A673 (cell line): Measurements from ENCODE around the gene SLC6A12. TPM values are rescaled to one million over a fixed set of nuclear protein-coding genes. Genes with fewer than 3 reads are reported as not detected.

Experiments
- BruUV-seq: library from RNA; stranded (reverse); fragments of 400-500 nt; replicated peaks from 2 replicates; lab custom pipeline; 2021; lab: Mats Ljungman, UMichigan
- CTCF ChIA-PET: fragments of 300-600 bp; sonication (Branson Sonifier 250); formaldehyde crosslinking; loops from one replicate; lab custom pipeline; 2022; ENCODE audit warnings: antibody characterized with exemption; lab: Charles Lee
- POLR2A ChIA-PET: fragments of 300-600 bp; sonication (Branson Sonifier 250); formaldehyde crosslinking; loops from one replicate; lab custom pipeline; 2022; ENCODE audit warnings: antibody characterized with exemption; ENCODE audit not compliant: low non-redundant PET; lab: Charles Lee
- DNase-seq: peaks from one replicate; pipeline ENCODE4 v3.0.0-alpha.2; 2015; ENCODE audit warnings: low spot score
- H3K27ac ChIP-seq: fragments of 200-600 bp; sonication (generic); 2 replicates; pipeline ENCODE4 v1.5.1; 2016; ENCODE audit warnings: mixed run types, low read depth, mild to moderate bottlenecking, mixed read lengths, antibody characterized with exemption, low read length; ENCODE audit not compliant: poor library complexity, severe bottlenecking
- H3K27me3 ChIP-seq: fragments of 200-600 bp; sonication (generic); replicated peaks from 2 replicates; pipeline ENCODE4 v1.6.1; 2017; ENCODE audit warnings: mixed run types, low read depth, mild to moderate bottlenecking, mixed read lengths, antibody characterized with exemption, low read length; ENCODE audit not compliant: insufficient read depth, poor library complexity
- H3K36me3 ChIP-seq: fragments of 200-600 bp; sonication (generic); 2 replicates; pipeline ENCODE4 v1.6.1; 2016; ENCODE audit warnings: mixed run types, mild to moderate bottlenecking, mixed read lengths, antibody characterized with exemption, low read length; ENCODE audit not compliant: insufficient read depth, poor library complexity, severe bottlenecking
- H3K4me1 ChIP-seq: fragments of 200-600 bp; sonication (generic); 2 replicates; pipeline ENCODE4 v1.6.1; 2017; ENCODE audit warnings: mixed run types, mild to moderate bottlenecking, mixed read lengths, antibody characterized with exemption, low read length; ENCODE audit not compliant: insufficient read depth, poor library complexity, severe bottlenecking
- H3K4me3 ChIP-seq: fragments of 200-600 bp; sonication (generic); 2 replicates; pipeline ENCODE4 v1.5.1; 2016; ENCODE audit warnings: low read depth, mixed run types, mild to moderate bottlenecking, mixed read lengths, low read length; ENCODE audit not compliant: poor library complexity, severe bottlenecking
- H3K9me3 ChIP-seq: fragments of 200-600 bp; sonication (generic); 2 replicates; pipeline ENCODE4 v1.6.1; 2016; ENCODE audit warnings: mixed run types, low read depth, mild to moderate bottlenecking, mixed read lengths, antibody characterized with exemption, low read length; ENCODE audit not compliant: poor library complexity, severe bottlenecking
- EZH2 ChIP-seq: fragments of 200-600 bp; sonication (generic); IDR thresholded peaks from 2 replicates; pipeline ENCODE4 v1.6.1; 2017; ENCODE audit warnings: borderline replicate concordance, low read depth, mild to moderate bottlenecking, mixed read lengths, antibody characterized with exemption, low read length; ENCODE audit not compliant: poor library complexity, severe bottlenecking
- intact Hi-C: fragments of 100-400 bp; cut with micrococcal nuclease; formaldehyde crosslinking; loops from one replicate; pipeline ENCODE4 v1.10.0; 2022; ENCODE audit not compliant: unreplicated experiment
- total RNA-seq: library from RNA; stranded (reverse); gene quantifications from 2 replicates; pipeline ENCODE4 v1.2.3, GENCODE V29; 2021
- TF ChIP-seq, protein P1 (sequence below): fragments of 300-800, 200-600 bp; sonication (generic); conservative IDR thresholded peaks from 2 replicates; pipeline ENCODE4 v1.5.1; 2017; ENCODE audit warnings: low read depth, mild to moderate bottlenecking, antibody characterized with exemption, low read length, moderate library complexity, mixed read lengths

SLC6A12 gene
- total RNA-seq, 1 experiment from 2014 or later, result not detected

DNA sequence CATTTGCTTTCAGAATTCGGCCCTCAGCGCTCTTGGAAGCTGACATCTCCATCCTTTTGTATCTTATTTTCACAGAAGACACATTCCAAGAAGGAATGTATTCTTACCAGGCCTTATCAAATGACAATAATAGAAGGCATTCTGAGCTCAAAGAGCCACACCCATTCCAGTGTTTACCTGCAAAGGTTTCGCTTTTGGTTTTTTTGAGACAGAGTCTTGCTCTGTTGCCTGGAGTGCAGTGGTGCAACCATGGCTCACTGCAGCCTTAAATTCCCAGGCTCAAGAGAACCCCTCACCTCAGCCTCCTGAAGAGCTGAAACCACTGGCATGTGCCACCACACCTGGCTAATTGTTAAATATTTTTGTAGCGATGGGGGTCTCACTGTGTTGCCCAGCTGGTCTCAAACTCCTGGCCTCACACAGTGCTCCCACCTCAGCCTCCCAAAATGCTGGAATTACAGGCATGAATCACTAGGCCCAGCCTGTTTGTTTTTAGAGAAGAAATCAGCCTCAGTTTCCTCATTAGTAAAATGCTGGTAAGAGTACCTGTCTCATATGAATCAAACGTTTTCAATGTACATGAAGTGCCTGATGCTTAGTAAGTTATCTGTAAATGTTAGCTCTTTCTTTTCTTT lies 69.2 kb downstream of the SLC6A12 start:
- H3K36me3 ChIP-seq, result no peaks in the 10 kb centered on the region
- no peak overlapping the region for H3K27ac ChIP-seq
- intact Hi-C loops, result no loop called here
- DNase-seq, result no peak
- no peak overlapping the region for H3K4me3 ChIP-seq
- BruUV-seq, result no TSS peak
- no peaks in the 10 kb centered on the region for H3K4me1 ChIP-seq
- peaks cover 13% of the 10 kb centered on the region for H3K27me3 ChIP-seq
- CTCF ChIA-PET, result no interaction called here
- H3K9me3 ChIP-seq, result no peaks in the 10 kb centered on the region
- POLR2A ChIA-PET, result no interaction called here
- no peak for TF ChIP-seq EZH2
- TF ChIP-seq, protein P1, sequence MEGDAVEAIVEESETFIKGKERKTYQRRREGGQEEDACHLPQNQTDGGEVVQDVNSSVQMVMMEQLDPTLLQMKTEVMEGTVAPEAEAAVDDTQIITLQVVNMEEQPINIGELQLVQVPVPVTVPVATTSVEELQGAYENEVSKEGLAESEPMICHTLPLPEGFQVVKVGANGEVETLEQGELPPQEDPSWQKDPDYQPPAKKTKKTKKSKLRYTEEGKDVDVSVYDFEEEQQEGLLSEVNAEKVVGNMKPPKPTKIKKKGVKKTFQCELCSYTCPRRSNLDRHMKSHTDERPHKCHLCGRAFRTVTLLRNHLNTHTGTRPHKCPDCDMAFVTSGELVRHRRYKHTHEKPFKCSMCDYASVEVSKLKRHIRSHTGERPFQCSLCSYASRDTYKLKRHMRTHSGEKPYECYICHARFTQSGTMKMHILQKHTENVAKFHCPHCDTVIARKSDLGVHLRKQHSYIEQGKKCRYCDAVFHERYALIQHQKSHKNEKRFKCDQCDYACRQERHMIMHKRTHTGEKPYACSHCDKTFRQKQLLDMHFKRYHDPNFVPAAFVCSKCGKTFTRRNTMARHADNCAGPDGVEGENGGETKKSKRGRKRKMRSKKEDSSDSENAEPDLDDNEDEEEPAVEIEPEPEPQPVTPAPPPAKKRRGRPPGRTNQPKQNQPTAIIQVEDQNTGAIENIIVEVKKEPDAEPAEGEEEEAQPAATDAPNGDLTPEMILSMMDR, result no peak

DNA sequence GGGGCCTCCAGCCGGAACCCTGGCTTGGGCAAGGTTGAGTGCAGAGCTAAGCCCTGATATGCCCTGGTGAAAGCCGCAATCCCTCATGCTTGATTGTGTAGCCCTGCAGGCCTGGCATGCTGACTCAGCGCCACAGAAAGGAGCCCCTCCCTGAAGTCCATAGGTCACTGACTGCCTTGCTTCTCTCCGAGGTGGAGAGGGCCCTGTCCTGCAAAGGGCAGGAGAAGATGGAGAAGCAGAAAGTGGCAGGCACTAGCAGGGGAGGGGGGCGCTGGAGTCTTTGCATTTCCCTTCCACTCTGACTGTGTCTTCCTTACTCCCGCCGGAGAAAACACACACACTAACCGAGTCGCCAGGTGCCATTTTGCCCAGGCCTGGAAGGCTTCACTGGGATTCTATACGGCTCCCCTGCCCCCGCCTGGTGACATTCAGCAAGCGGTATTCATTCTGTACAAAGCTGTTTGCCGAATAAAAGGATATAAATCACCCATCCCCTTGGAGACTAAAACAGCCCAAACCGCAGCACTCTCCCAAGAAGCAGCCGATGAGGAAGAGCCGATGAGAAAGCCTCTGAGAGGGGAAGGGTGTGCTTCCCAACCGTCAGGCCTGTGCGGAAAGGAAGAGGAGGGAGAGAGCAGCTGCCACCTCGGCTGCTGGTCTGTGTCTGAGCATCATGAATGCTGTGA lies 69.8 kb downstream of the SLC6A12 start:
- Histone ChIP-seq H3K9me3 (no peaks in the 10 kb centered on the region), H3K36me3 (no peaks in the 10 kb centered on the region), H3K4me3 (no peak overlapping the region), H3K27ac (no peak overlapping the region), H3K27me3 (peaks cover 19% of the 10 kb centered on the region), H3K4me1 (no peaks in the 10 kb centered on the region)
- intact Hi-C loops, result no loop called here
- POLR2A ChIA-PET, result no interaction called here
- no peak for TF ChIP-seq EZH2
- TF ChIP-seq, protein P1, result no peak
- BruUV-seq, result no TSS peak
- CTCF ChIA-PET, result no interaction called here
- DNase-seq, result no peak

DNA sequence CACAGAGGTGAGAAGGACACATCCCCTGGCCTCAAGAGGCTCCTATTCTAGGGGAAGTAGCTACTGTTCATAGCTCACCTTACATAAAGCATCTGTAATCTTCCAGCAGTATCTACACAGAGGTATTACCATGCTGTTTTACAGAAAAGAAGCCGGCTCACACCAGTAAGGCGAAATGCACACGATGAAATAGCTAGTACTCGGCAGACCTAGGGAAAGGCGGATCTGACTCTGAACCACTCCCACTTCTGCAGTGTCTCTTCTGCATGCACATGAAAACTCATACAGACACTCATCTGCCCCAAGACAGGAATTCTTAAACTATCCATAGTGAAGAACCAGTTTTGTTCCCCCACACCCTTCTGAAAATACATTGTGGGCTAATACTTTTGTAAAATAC lies 73.8 kb downstream of the SLC6A12 start:
- no peak for TF ChIP-seq EZH2
- TF ChIP-seq, protein P1, result no peak
- ChIA-PET CTCF (no interaction called here), POLR2A (no interaction called here)
- no peak for DNase-seq
- H3K9me3 ChIP-seq, result no peaks in the 10 kb centered on the region
- intact Hi-C loops, result no loop called here
- H3K27me3 ChIP-seq, result peaks cover 28% of the 10 kb centered on the region
- no peaks in the 10 kb centered on the region for H3K36me3 ChIP-seq
- BruUV-seq, result no TSS peak
- no peak overlapping the region for H3K4me3 ChIP-seq
- no peaks in the 10 kb centered on the region for H3K4me1 ChIP-seq
- H3K27ac ChIP-seq, result no peak overlapping the region

Other genes starting within 250 kb of the SLC6A12 start
- gene IQSEC3, start 147.4 kb downstream of the SLC6A12 start, total RNA-seq, result not detected in 2 replicates
- not detected in 2 replicates for gene SLC6A13, start 48.7 kb upstream of the SLC6A12 start, total RNA-seq
- 68.8 and 73.3 TPM in 2 replicates for gene KDM5A, start 175.2 kb upstream of the SLC6A12 start, total RNA-seq
- 43.3 and 44.4 TPM in 2 replicates for gene CCDC77, start 187.5 kb upstream of the SLC6A12 start, total RNA-seq
- gene B4GALNT3, start 245.8 kb upstream of the SLC6A12 start, total RNA-seq, result 19.4 and 20.2 TPM in 2 replicates